H1 (cell line): ENCODE results near the gene COMP. TPM values are rescaled to one million over a fixed set of nuclear protein-coding genes. Genes with fewer than 3 reads are reported as not detected.

Experiments
- CTCF ChIA-PET: fragments of 300-600 bp; sonication (Branson Sonifier 250); formaldehyde crosslinking; loops from one replicate; lab custom pipeline; 2021; ENCODE audit not compliant: partially characterized antibody; lab: Charles Lee
- POLR2A ChIA-PET: fragments of 300-600 bp; sonication (Branson Sonifier 250); formaldehyde crosslinking; loops from one replicate; lab custom pipeline; 2021; ENCODE audit warnings: inconsistent platforms; ENCODE audit not compliant: partially characterized antibody; lab: Charles Lee
- DNase-seq, 2 experiments: peaks; one replicate each; pipeline versions ENCODE4 v3.0.0 to v3.0.0-alpha.2; 2010 to 2022; ENCODE audit warnings: low spot score in 2 of 2, low read depth in 1 of 2, mixed read lengths in 1 of 2
- FAIRE-seq: peaks from 2 replicates; lab custom pipeline; 2011; peaks lifted over from hg19 to GRCh38; lab: Jason Lieb, UNC
- H2AFZ ChIP-seq: 2 replicates; pipeline ENCODE4 v1.8.1; 2012; ENCODE audit warnings: low read length, inconsistent platforms
- H2AK5ac ChIP-seq: 2 replicates; pipeline ENCODE4 v1.6.1; 2013; ENCODE audit warnings: low read depth, low read length
- H2BK120ac ChIP-seq: replicated peaks from 2 replicates; pipeline ENCODE3; 2013; ENCODE audit warnings: low read depth, low read length, inconsistent platforms
- H2BK12ac ChIP-seq: 2 replicates; pipeline ENCODE4 v1.6.1; 2013; ENCODE audit warnings: low read depth, low read length
- H2BK15ac ChIP-seq: 2 replicates; pipeline ENCODE4 v1.6.1; 2013; ENCODE audit warnings: low read length
- H2BK20ac ChIP-seq: 2 replicates; pipeline ENCODE4 v1.6.1; 2013; ENCODE audit warnings: low read length
- H2BK5ac ChIP-seq: 2 replicates; pipeline ENCODE4 v1.6.1; 2013; ENCODE audit warnings: low read depth, low read length
- H3K14ac ChIP-seq: 2 replicates; pipeline ENCODE4 v1.6.1; 2013; ENCODE audit warnings: inconsistent platforms; ENCODE audit not compliant: insufficient read length
- H3K18ac ChIP-seq: 2 replicates; pipeline ENCODE4 v1.6.1; 2013; ENCODE audit warnings: low read length; ENCODE audit errors: extremely low read depth
- H3K23ac ChIP-seq: 2 replicates; pipeline ENCODE4 v1.6.1; 2013; ENCODE audit warnings: inconsistent platforms; ENCODE audit not compliant: insufficient read length
- H3K23me2 ChIP-seq: 2 replicates; pipeline ENCODE4 v1.6.1; 2013; ENCODE audit warnings: low read depth, low read length
- H3K27ac ChIP-seq: 2 replicates; pipeline ENCODE4 v1.6.1; 2011; ENCODE audit warnings: low read depth, low read length, inconsistent platforms
- H3K27me3 ChIP-seq, 4 experiments: replicated peaks in 1 of 4; 1 replicate in 1 of 4; 2 replicates in 3 of 4; pipeline versions ENCODE4 v1.6.1 to v1.8.1; 2011 to 2013; ENCODE audit warnings: low read length in 3 of 4, mild to moderate bottlenecking in 3 of 4, inconsistent platforms in 2 of 4, mixed read lengths in 2 of 4, moderate library complexity in 1 of 4; ENCODE audit not compliant: control insufficient read depth in 3 of 4, insufficient read depth in 3 of 4; ENCODE audit errors: extremely low read depth in 1 of 4
- H3K36me3 ChIP-seq, 4 experiments: 2 replicates each; pipeline versions ENCODE4 v1.6.1 to v1.8.1; 2011 to 2013; ENCODE audit warnings: mild to moderate bottlenecking in 4 of 4, low read length in 3 of 4, moderate library complexity in 2 of 4, control low read depth in 1 of 4, inconsistent platforms in 1 of 4; ENCODE audit not compliant: insufficient read depth in 4 of 4, control insufficient read depth in 2 of 4
- H3K4ac ChIP-seq: replicated peaks from 2 replicates; pipeline ENCODE3; 2013; ENCODE audit warnings: low read length, low read depth, mixed read lengths, inconsistent platforms; ENCODE audit not compliant: insufficient read length
- H3K4me1 ChIP-seq, 4 experiments: replicated peaks in 1 of 4; 1 replicate in 1 of 4; 2 replicates in 3 of 4; pipeline versions ENCODE4 v1.6.1 to v1.8.1; 2011 to 2013; ENCODE audit warnings: low read length in 3 of 4, inconsistent platforms in 2 of 4, mixed read lengths in 1 of 4; ENCODE audit not compliant: insufficient read depth in 4 of 4, control insufficient read depth in 3 of 4
- H3K4me2 ChIP-seq, 2 experiments: 2 replicates each; pipeline versions ENCODE4 v1.6.1 to v1.8.1; 2011 to 2013; ENCODE audit warnings: low read depth in 2 of 2, low read length in 2 of 2, control low read depth in 1 of 2, inconsistent platforms in 1 of 2, mild to moderate bottlenecking in 1 of 2; ENCODE audit not compliant: insufficient read depth in 1 of 2
- H3K4me3 ChIP-seq, 4 experiments: fragments of 200-600, 300-600 bp in 1 of 4; sonication (generic), shearing (Covaris generic), sonication (Bioruptor Twin) in 1 of 4; 2 replicates each; pipeline versions ENCODE4 v1.5.1 to v1.8.1; 2011 to 2016; ENCODE audit warnings: low read length in 4 of 4, low read depth in 3 of 4, control low read depth in 2 of 4, inconsistent platforms in 2 of 4, mild to moderate bottlenecking in 2 of 4, mixed read lengths in 1 of 4, moderate library complexity in 1 of 4; ENCODE audit not compliant: insufficient read depth in 2 of 4; ENCODE audit errors: extremely low read depth in 1 of 4
- H3K56ac ChIP-seq: replicated peaks from 2 replicates; pipeline ENCODE3; 2013; ENCODE audit warnings: low read depth, mild to moderate bottlenecking, mixed read lengths, low read length, inconsistent platforms; ENCODE audit not compliant: insufficient read length
- H3K79me1 ChIP-seq: 2 replicates; pipeline ENCODE4 v1.6.1; 2013; ENCODE audit warnings: low read depth, low read length, control low read depth
- H3K79me2 ChIP-seq, 2 experiments: 2 replicates each; pipeline versions ENCODE4 v1.6.1 to v1.8.1; 2012 to 2013; ENCODE audit warnings: low read length in 2 of 2, mild to moderate bottlenecking in 2 of 2, inconsistent platforms in 1 of 2; ENCODE audit not compliant: insufficient read depth in 2 of 2, control insufficient read depth in 1 of 2
- H3K9ac ChIP-seq, 4 experiments: replicated peaks in 1 of 4; 1 replicate in 1 of 4; 2 replicates in 3 of 4; pipeline versions ENCODE4 v1.6.1 to v1.8.1; 2011 to 2013; ENCODE audit warnings: low read depth in 3 of 4, low read length in 3 of 4, control low read depth in 2 of 4, mild to moderate bottlenecking in 2 of 4, moderate library complexity in 2 of 4, inconsistent platforms in 1 of 4; ENCODE audit errors: extremely low read depth in 1 of 4
- H3K9me3 ChIP-seq, 2 experiments: 2 replicates each; pipeline versions ENCODE4 v1.6.1 to v1.8.1; 2012 to 2013; ENCODE audit warnings: mild to moderate bottlenecking in 2 of 2, moderate library complexity in 2 of 2, control low read depth in 1 of 2, inconsistent platforms in 1 of 2, low read depth in 1 of 2, low read length in 1 of 2, mixed read lengths in 1 of 2; ENCODE audit not compliant: insufficient read depth in 2 of 2
- H4K20me1 ChIP-seq, 2 experiments: replicated peaks in 1 of 2; 2 replicates each; pipeline versions ENCODE3 to v1.8.1; 2011 to 2013; ENCODE audit warnings: inconsistent platforms in 2 of 2, low read length in 2 of 2, mild to moderate bottlenecking in 1 of 2; ENCODE audit not compliant: insufficient read depth in 2 of 2, control insufficient read depth in 1 of 2
- H4K5ac ChIP-seq: 2 replicates; pipeline ENCODE4 v1.6.1; 2013; ENCODE audit warnings: low read length, low read depth, mixed read lengths, inconsistent platforms; ENCODE audit not compliant: insufficient read length
- H4K8ac ChIP-seq: 2 replicates; pipeline ENCODE4 v1.8.0; 2013; ENCODE audit warnings: mild to moderate bottlenecking, moderate library complexity, low read length, inconsistent platforms; ENCODE audit not compliant: insufficient read depth; ENCODE audit errors: extremely low read depth
- H4K91ac ChIP-seq: replicated peaks from 2 replicates; pipeline ENCODE3; 2013; ENCODE audit warnings: low read length, mixed read lengths, inconsistent platforms; ENCODE audit not compliant: insufficient read length
- JUN ChIP-seq: IDR thresholded peaks from 2 replicates; pipeline ENCODE4 v1.6.1; 2011; ENCODE audit warnings: low read depth, mild to moderate bottlenecking, improper control_type of control experiment, low read length
- NRF1 ChIP-seq: IDR thresholded peaks from 2 replicates; pipeline ENCODE4 v1.6.1; 2011; ENCODE audit warnings: mild to moderate bottlenecking, low read depth, low read length, improper control_type of control experiment
- RAD21 ChIP-seq, 2 experiments: IDR thresholded peaks in 1 of 2; conservative IDR thresholded peaks in 1 of 2; 2 replicates each; pipeline ENCODE4 v1.6.1; 2011; ENCODE audit warnings: low read depth in 2 of 2, low read length in 2 of 2, improper control_type of control experiment in 1 of 2, inconsistent platforms in 1 of 2, mild to moderate bottlenecking in 1 of 2, moderate library complexity in 1 of 2
- SIX5 ChIP-seq: IDR thresholded peaks from 2 replicates; pipeline ENCODE4 v1.6.1; 2011; ENCODE audit warnings: mild to moderate bottlenecking, low read depth, low read length
- WGBS, 2 experiments: shearing (Covaris generic) in 1 of 2; methylation state at CpG; one replicate each; pipeline versions ENCODE4 v1.1.6 to v1.1.7; 2013 to 2015; ENCODE audit warnings: low lambda C conversion rate in 2 of 2, mixed read lengths in 2 of 2, inconsistent platforms in 1 of 2, low coverage in 1 of 2, missing lambda C conversion rate in 1 of 2; ENCODE audit not compliant: insufficient replicate concordance in 2 of 2, insufficient coverage in 1 of 2, insufficient read length in 1 of 2; ENCODE audit errors: extremely low coverage in 1 of 2, missing lambda C conversion rate in 1 of 2; 5-methylcytosine and 5-hydroxymethylcytosine counted together
- polyA plus RNA-seq, 7 experiments: library from polyadenylated mRNA; depleted of rRNA in 3 of 7; stranded (reverse) in 5 of 7; unstranded in 2 of 7; fragments of >200 nt in 5 of 7; fragments of 200-250 nt in 2 of 7; gene quantifications; 1 replicate in 5 of 7; 2 replicates in 1 of 7; 4 replicates in 1 of 7; pipeline versions ENCODE4 v1.2.1 to v1.2.3, GENCODE V29; 2011 to 2013; ENCODE audit warnings: missing spikeins in 2 of 7, mixed read lengths in 2 of 7
- total RNA-seq: library from RNA; stranded (reverse); fragmentation: NEBNext Ultra II Directional; extraction: Animal tissue kit (Norgen Biotek cat#: 25700); gene quantifications from 2 replicates; pipeline ENCODE4 v1.2.1, GENCODE V29; 2021

Gene COMP
- total and polyA plus RNA-seq, 2 of the 8 experiments (the other 6 are each of a cell fraction or from before 2014, with no cell fraction given), result 0.17 TPM

DNA sequence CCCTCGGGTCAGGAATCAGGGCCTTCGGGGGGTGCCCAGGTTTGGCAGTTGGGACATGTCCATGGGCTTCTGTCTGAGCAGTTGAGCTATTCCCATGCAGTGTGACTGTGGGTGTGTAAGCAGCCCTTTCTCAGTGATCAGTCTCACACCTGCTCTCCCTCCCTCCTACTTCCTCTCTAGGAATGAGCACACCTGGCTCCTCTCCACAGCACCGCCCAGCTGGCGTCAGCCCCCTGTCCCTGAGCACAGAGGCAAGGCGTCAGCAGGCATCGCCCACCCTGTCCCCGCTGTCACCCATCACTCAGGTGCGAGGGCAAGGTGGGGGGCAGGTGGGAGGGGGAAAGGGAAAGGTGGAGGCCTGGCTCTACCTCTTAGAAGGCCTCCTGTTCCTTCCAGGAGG, 25.9 kb downstream of the COMP start:
- H3K18ac ChIP-seq, result no peak overlapping the region
- no peak overlapping the region for H3K9ac ChIP-seq
- H3K4me3 ChIP-seq, result no peak overlapping the region
- H3K27me3 ChIP-seq, result peaks cover 2 to 31% (median 25%) of the 10 kb centered on the region in 4 experiments; a peak in 5 of 7 replicates
- no peak overlapping the region for H2BK12ac ChIP-seq
- no peaks in the 10 kb centered on the region for H3K79me2 ChIP-seq
- no peak overlapping the region for H3K23ac ChIP-seq
- H3K4me2 ChIP-seq, result no peak overlapping the region
- no peaks in the 10 kb centered on the region for H3K9me3 ChIP-seq
- no peak overlapping the region for H4K8ac ChIP-seq
- H2BK20ac ChIP-seq, result no peak overlapping the region
- H3K14ac ChIP-seq, result no peak overlapping the region
- H4K5ac ChIP-seq, result no peak overlapping the region
- WGBS, 2 experiments, result 78% methylated on average over 8 of the region's 8 CpGs; no CpG with 5 or more reads in 1 of the 2 experiments
- no peak overlapping the region for H3K27ac ChIP-seq
- H2AFZ ChIP-seq, result no peak overlapping the region
- H2BK15ac ChIP-seq, result no peak overlapping the region
- H4K91ac ChIP-seq, result no peak overlapping the region
- no peak overlapping the region for H3K4ac ChIP-seq
- no peak overlapping the region for H2AK5ac ChIP-seq
- ChIA-PET POLR2A (interaction anchor here (0.8 to 2.6 kb wide), 3 partner anchors 8 to 134 kb away, joined by 4 to 11 read pairs (median 5); no protein-coding TSS in a partner anchor), CTCF (interaction anchor here (0.6 to 4.9 kb wide), 6 partner anchors 10 to 134 kb away, joined by 3 to 26 read pairs (median 3); no protein-coding TSS in a partner anchor)
- no peaks in the 10 kb centered on the region for H3K36me3 ChIP-seq
- no peak overlapping the region for H2BK120ac ChIP-seq
- FAIRE-seq, result no peak
- no peak overlapping the region for H2BK5ac ChIP-seq
- H4K20me1 ChIP-seq, result peaks cover 3 to 18% of the 10 kb centered on the region in 2 experiments
- TF ChIP-seq SIX5 (no peak), NRF1 (no peak), RAD21 (IDR thresholded peaks at IDR 0.05 in 1 of 2, conservative IDR thresholded peaks at IDR 0.05 in 1 of 2; ENCODE audit: low read depth in 2 of 2, low read length in 2 of 2) (no peak), JUN (no peak)
- no peaks in the 10 kb centered on the region; the same call in 1 of the 2 replicates for H3K23me2 ChIP-seq
- no peaks in the 10 kb centered on the region for H3K79me1 ChIP-seq
- peaks cover 0 to 11% (median 4%) of the 10 kb centered on the region in 4 experiments; a peak in 3 of 7 replicates for H3K4me1 ChIP-seq
- no peak for DNase-seq
- H3K56ac ChIP-seq, result no peak overlapping the region
